Activated B cell treated with CpG ODN at 0.5 μM for 24 hours (primary cell): ENCODE data around the gene MAML2. TPM values are rescaled to one million over a fixed set of nuclear protein-coding genes. Genes with fewer than 3 reads are reported as not detected.
"Not testable (repeated sequence)": the region's sequence is repeated elsewhere in the genome, so short reads cannot be mapped to it uniquely, and the experiment has no call there.

Experiments used
- ATAC-seq: fragments of 200-7000 bp; cut with Tn5 transposase; one replicate; pipeline ENCODE4 v1.10.0; 2021; ENCODE audit warnings: low read depth, mild to moderate bottlenecking, moderate library complexity
- CTCF ChIA-PET: fragments of 350-600 bp; sonication (Branson Sonifier 250); formaldehyde crosslinking; loops from one replicate; lab custom pipeline; 2021; ENCODE audit warnings: antibody characterized with exemption; lab: Charles Lee
- POLR2A ChIA-PET: fragments of 350-600 bp; sonication (Branson Sonifier 250); formaldehyde crosslinking; loops from one replicate; lab custom pipeline; 2021; ENCODE audit warnings: antibody characterized with exemption; lab: Charles Lee
- DNase-seq: peaks from one replicate; pipeline ENCODE4 v3.0.0; 2022
- H3K27ac Mint-ChIP-seq: one replicate; pipeline ENCODE4 v1.8.0; 2020; ENCODE audit warnings: mixed read lengths
- H3K27me3 Mint-ChIP-seq: one replicate; pipeline ENCODE4 v1.8.0; 2021; ENCODE audit warnings: mixed read lengths
- H3K36me3 Mint-ChIP-seq: one replicate; pipeline ENCODE4 v1.8.0; 2021; ENCODE audit warnings: low read depth, mixed read lengths
- H3K4me1 Mint-ChIP-seq: one replicate; pipeline ENCODE4 v1.8.0; 2021; ENCODE audit warnings: mixed read lengths
- H3K4me3 Mint-ChIP-seq: one replicate; pipeline ENCODE4 v1.8.0; 2020; ENCODE audit warnings: mild to moderate bottlenecking, mixed read lengths
- H3K9me3 Mint-ChIP-seq: one replicate; pipeline ENCODE4 v1.8.0; 2020; ENCODE audit warnings: mixed read lengths
- CTCF ChIP-seq: fragments of 200-600 bp; IDR thresholded peaks from one replicate; pipeline ENCODE4 v1.8.0; 2022; ENCODE audit warnings: antibody characterized with exemption, mild to moderate bottlenecking
- intact Hi-C: fragments of 100-400 bp; cut with micrococcal nuclease; formaldehyde crosslinking; loops from one replicate; pipeline ENCODE4 v1.15.1; 2024
- total RNA-seq: library from RNA; stranded (reverse); gene quantifications from 2 replicates; pipeline ENCODE4 v1.2.3, GENCODE V29; 2022

The MAML2 gene
- total RNA-seq, 1 donor from 2014 or later: 24.8 TPM

GRCh38 chr11:96275801-96276594 lies 67.0 kb downstream of the MAML2 start:
- ATAC-seq (no peak), DNase-seq (no peak)
- ChIA-PET CTCF (interaction anchor here (0.8 kb wide), 1 partner anchor 67 kb away, joined by 3 read pairs; the partner anchor contains the start of gene MAML2), POLR2A (interaction anchor here (0.7 to 2.5 kb wide), 2 partner anchors 11 to 1012 kb away, joined by 6 to 7 read pairs; no protein-coding TSS in a partner anchor)
- Mint-ChIP-seq H3K27ac (no peak overlapping the region), H3K9me3 (no peaks in the 10 kb centered on the region), H3K4me3 (no peak overlapping the region), H3K36me3 (peaks cover 14% of the 10 kb centered on the region), H3K4me1 (peaks cover 44% of the 10 kb centered on the region), H3K27me3 (no peaks in the 10 kb centered on the region)
- TF ChIP-seq CTCF: no peak
- intact Hi-C loops: no loop called here

- H3K27me3 Mint-ChIP-seq: no peaks in the 10 kb centered on the region
- H3K9me3 Mint-ChIP-seq: peaks cover 5% of the 10 kb centered on the region
- no peak overlapping the region for H3K27ac Mint-ChIP-seq
- CTCF ChIA-PET: no interaction called here
- no peak for DNase-seq
- H3K4me3 Mint-ChIP-seq: no peak overlapping the region
- TF ChIP-seq CTCF: no peak
- POLR2A ChIA-PET: no interaction called here
- intact Hi-C loops: no loop called here
- peaks cover 30% of the 10 kb centered on the region for H3K4me1 Mint-ChIP-seq
- H3K36me3 Mint-ChIP-seq: peaks cover 26% of the 10 kb centered on the region
- no peak for ATAC-seq
Measured at GRCh38 chr11:96273507-96273906, 69.5 kb downstream of the MAML2 start.

GRCh38 chr11:96272529-96273222 lies 70.3 kb downstream of the MAML2 start:
- H3K4me1 Mint-ChIP-seq: peaks cover 35% of the 10 kb centered on the region

GRCh38 chr11:96271777-96272176 lies 71.2 kb downstream of the MAML2 start:
- Mint-ChIP-seq H3K27me3 (no peaks in the 10 kb centered on the region), H3K27ac (peak overlapping the region; percentile 38), H3K9me3 (peaks cover 5% of the 10 kb centered on the region), H3K36me3 (peaks cover 19% of the 10 kb centered on the region), H3K4me1 (peaks cover 44% of the 10 kb centered on the region), H3K4me3 (no peak overlapping the region)
- no peak for TF ChIP-seq CTCF
- intact Hi-C loops: no loop called here
- ATAC-seq (no peak), DNase-seq (no peak)
- ChIA-PET CTCF (no interaction called here), POLR2A (no interaction called here)

More at GRCh38 chr11:96272529-96273222, 70.3 kb downstream of the MAML2 start:
- Mint-ChIP-seq H3K36me3 (peaks cover 21% of the 10 kb centered on the region), H3K4me3 (no peak overlapping the region), H3K9me3 (peaks cover 5% of the 10 kb centered on the region), H3K27ac (peak overlapping the region; percentile 59), H3K27me3 (no peaks in the 10 kb centered on the region)
- DNase-seq (no peak), ATAC-seq (peak; percentile 72)
- no peak for TF ChIP-seq CTCF
- POLR2A ChIA-PET: no interaction called here
- intact Hi-C loops: no loop called here
- CTCF ChIA-PET: no interaction called here

GRCh38 chr11:96271352-96271751 lies 71.6 kb downstream of the MAML2 start:
- intact Hi-C loops, DNase-seq, POLR2A ChIA-PET, CTCF ChIA-PET, ATAC-seq, H3K27me3 Mint-ChIP-seq, H3K4me3 Mint-ChIP-seq, H3K9me3 Mint-ChIP-seq: not testable (repeated sequence)
- Mint-ChIP-seq H3K4me1 (peaks cover 48% of the 10 kb centered on the region), H3K27ac (peak overlapping the region; percentile 38), H3K36me3 (peaks cover 19% of the 10 kb centered on the region)

GRCh38 chr11:96268527-96268926 lies 74.5 kb downstream of the MAML2 start:
- Mint-ChIP-seq H3K27ac (peak overlapping the region; percentile 89), H3K4me1 (peaks cover 69% of the 10 kb centered on the region), H3K36me3 (peaks cover 22% of the 10 kb centered on the region)
- CTCF ChIA-PET: interaction anchor here (0.6 kb wide), 1 partner anchor 40 kb away, joined by 4 read pairs; no protein-coding TSS in a partner anchor
- not testable (repeated sequence) for ATAC-seq, H3K27me3 Mint-ChIP-seq, H3K9me3 Mint-ChIP-seq, H3K4me3 Mint-ChIP-seq, DNase-seq
- intact Hi-C loops: loop anchor here (5.0 to 10.0 kb wide), 2 partner anchors 211 to 1034 kb away; partner anchors contain the start of gene SESN3
- POLR2A ChIA-PET: interaction anchor here (0.6 kb wide), 1 partner anchor 9 kb away, joined by 6 read pairs; no protein-coding TSS in a partner anchor
